ENCODE results near the gene VKORC1L1. TPM values are rescaled to one million over a fixed set of nuclear protein-coding genes. Genes with fewer than 3 reads are reported as not detected.
"Not testable (repeated sequence)": the region's sequence is repeated elsewhere in the genome, so short reads cannot be mapped to it uniquely, and the experiment has no call there.

VKORC1L1 gene
- total and polyA plus RNA-seq, 4 experiments from 2014 or later, result 2.2 to 12.6 (median 7.7) TPM

DNA sequence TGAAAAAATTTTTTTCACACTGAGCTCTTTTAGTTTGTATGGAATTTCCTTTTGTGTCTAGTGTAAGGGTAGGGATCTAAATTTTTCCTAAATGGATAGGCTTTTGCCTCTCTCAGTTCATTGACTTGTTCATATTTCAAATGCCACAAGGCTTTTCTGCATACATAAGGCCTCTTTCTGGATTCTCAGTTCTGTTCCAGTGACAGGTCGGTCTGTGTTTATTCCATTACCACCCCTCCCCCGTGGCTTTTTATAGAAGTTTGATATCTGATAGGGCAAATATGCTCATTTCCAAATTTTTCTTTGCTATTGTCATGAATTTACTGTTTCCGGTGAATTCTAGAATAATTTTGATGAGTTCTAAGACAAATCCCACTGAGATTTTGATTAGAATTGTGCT, 12.7 kb downstream of the VKORC1L1 start:
- CTCF ChIA-PET (ENCODE audit: partially characterized antibody); H3K27me3 Mint-ChIP-seq; H3K4me3 ChIP-seq (ENCODE audit: low read length in 2 of 2); intact Hi-C loops (cut with micrococcal nuclease); H3K9me3 Mint-ChIP-seq; POLR2A ChIA-PET (ENCODE audit: partially characterized antibody); H3K4me3 Mint-ChIP-seq; H3K4me1 ChIP-seq (ENCODE audit: insufficient read depth, low read length); H3K36me3 ChIP-seq (ENCODE audit: insufficient read depth, low read length); H3K27ac Mint-ChIP-seq; H3K27ac ChIP-seq (ENCODE audit: low read depth, low read length); H3K27me3 ChIP-seq (ENCODE audit: insufficient read depth, low read length); H3K9me3 ChIP-seq (ENCODE audit: control insufficient read depth in 1 of 2, low read length in 2 of 2); DNase-seq: not testable (repeated sequence)
- peaks cover 6 to 22% of the 10 kb centered on the region in 2 donors for H3K36me3 Mint-ChIP-seq
- peaks cover 8 to 20% (median 10%) of the 10 kb centered on the region in 4 donors for H3K4me1 Mint-ChIP-seq

DNA sequence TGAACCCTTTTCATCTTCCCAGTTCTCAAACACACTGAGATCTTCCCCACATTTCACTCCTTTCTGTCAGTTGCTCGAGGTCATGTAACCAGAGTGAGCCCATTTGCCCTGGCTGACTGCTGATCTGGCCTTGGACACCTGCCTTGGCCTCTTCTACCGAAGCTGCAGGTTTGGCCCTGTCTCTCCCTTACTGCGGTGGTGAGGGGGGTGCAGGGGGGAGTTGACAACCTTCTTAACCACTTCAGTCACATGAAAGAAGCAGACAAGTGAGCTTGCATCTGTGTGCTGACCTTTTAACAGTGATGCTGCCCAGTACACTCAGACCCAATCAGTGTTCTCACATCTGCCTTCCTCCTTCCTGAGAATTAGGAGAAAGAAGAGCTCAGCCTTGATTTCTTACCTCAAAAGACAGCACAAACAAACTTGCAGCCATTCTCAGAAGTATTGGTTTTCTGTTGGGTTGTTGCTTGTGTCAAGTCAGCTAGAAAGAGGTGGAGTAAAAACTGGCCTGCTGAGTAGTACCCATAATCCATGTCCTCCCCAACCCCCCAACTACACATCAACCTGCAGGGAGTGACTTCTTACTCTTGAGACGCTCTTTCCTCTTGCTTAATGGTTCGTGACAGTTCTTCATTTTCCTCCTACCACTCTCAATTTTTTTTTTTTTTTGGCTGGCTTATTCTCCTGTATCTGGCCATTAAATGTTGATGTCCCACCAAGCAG, 15.7 kb downstream of the VKORC1L1 start:
- DNase-seq; H3K4me1 ChIP-seq (ENCODE audit: insufficient read depth, low read length); POLR2A ChIA-PET (ENCODE audit: partially characterized antibody); H3K27me3 Mint-ChIP-seq; H3K4me3 Mint-ChIP-seq; CTCF ChIA-PET (ENCODE audit: partially characterized antibody); H3K4me3 ChIP-seq (ENCODE audit: low read length in 2 of 2); H3K27ac ChIP-seq (ENCODE audit: low read depth, low read length); H3K27me3 ChIP-seq (ENCODE audit: insufficient read depth, low read length); H3K36me3 ChIP-seq (ENCODE audit: insufficient read depth, low read length); H3K9me3 Mint-ChIP-seq; intact Hi-C loops (cut with micrococcal nuclease); H3K9me3 ChIP-seq (ENCODE audit: control insufficient read depth in 1 of 2, low read length in 2 of 2): not testable (repeated sequence)
- Mint-ChIP-seq H3K4me1 (peaks cover 8 to 26% (median 11%) of the 10 kb centered on the region in 4 donors), H3K27ac (peak overlapping the region in 3 of 7 donors; percentile 55 to 71 (median 70)), H3K36me3 (peaks cover 16 to 33% of the 10 kb centered on the region in 2 donors)

DNA sequence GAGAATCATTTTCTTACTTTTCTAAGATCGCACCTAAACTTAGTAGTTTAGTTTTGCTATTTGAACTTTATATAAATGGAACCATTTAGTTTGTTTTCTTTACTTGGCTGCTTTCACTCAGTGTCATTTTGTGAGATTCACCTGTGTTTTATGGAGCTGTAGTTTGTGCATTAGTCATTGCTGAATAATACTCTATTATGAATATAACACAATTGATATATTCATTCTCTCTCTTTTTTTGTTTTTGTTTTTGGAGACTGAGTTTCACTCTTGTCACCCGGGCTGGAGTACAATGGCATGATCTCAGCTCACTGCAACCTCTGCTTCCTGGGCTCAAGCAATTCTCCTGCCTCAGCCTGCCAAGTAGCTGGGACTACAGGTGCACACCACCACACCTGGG, 16.8 kb downstream of the VKORC1L1 start:
- H3K4me3 ChIP-seq (ENCODE audit: low read length in 2 of 2); H3K27ac ChIP-seq (ENCODE audit: low read depth, low read length); POLR2A ChIA-PET (ENCODE audit: partially characterized antibody); CTCF ChIA-PET (ENCODE audit: partially characterized antibody); H3K9me3 ChIP-seq (ENCODE audit: control insufficient read depth in 1 of 2, low read length in 2 of 2); H3K27me3 Mint-ChIP-seq; DNase-seq; H3K9me3 Mint-ChIP-seq; H3K4me1 ChIP-seq (ENCODE audit: insufficient read depth, low read length); H3K27me3 ChIP-seq (ENCODE audit: insufficient read depth, low read length); H3K36me3 ChIP-seq (ENCODE audit: insufficient read depth, low read length); H3K4me3 Mint-ChIP-seq; intact Hi-C loops (cut with micrococcal nuclease): not testable (repeated sequence)
- H3K27ac Mint-ChIP-seq, result peak overlapping the region in 2 of 7 donors; percentile 22
- H3K4me1 Mint-ChIP-seq, result peaks cover 8 to 30% (median 10%) of the 10 kb centered on the region in 4 donors
- H3K36me3 Mint-ChIP-seq, result peaks cover 16 to 26% of the 10 kb centered on the region in 2 donors

DNA sequence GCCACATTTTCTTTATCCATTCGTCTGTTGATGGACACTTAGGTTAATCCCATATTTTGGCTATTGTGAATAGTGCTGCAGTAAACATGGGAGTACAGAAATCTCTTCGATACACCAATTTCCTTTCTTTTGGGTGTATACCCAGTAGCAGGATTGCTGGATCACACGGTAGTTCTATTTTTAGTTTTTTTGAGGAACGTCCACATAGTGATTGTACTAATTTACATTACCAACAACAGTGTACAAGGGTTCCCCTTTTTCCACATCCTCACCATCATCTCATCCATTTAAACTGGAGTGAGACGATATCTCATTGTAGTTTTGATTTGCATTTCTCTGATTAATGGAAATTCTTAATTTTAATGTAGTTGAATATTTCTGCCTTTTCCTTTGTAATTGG, 19.3 kb downstream of the VKORC1L1 start:
- Mint-ChIP-seq H3K27me3 (no peaks in the 10 kb centered on the region), H3K4me1 (peaks cover 3 to 21% (median 5%) of the 10 kb centered on the region in 4 donors), H3K36me3 (peaks cover 11 to 17% of the 10 kb centered on the region in 2 donors), H3K27ac (no peak overlapping the region), H3K9me3 (no peaks in the 10 kb centered on the region), H3K4me3 (no peak overlapping the region)
- Histone ChIP-seq H3K36me3 (ENCODE audit: insufficient read depth, low read length) (no peaks in the 10 kb centered on the region), H3K27me3 (ENCODE audit: insufficient read depth, low read length) (no peaks in the 10 kb centered on the region), H3K9me3 (ENCODE audit: control insufficient read depth in 1 of 2, low read length in 2 of 2) (no peaks in the 10 kb centered on the region), H3K4me3 (ENCODE audit: low read length in 2 of 2) (no peak overlapping the region), H3K4me1 (ENCODE audit: insufficient read depth, low read length) (no peaks in the 10 kb centered on the region), H3K27ac (ENCODE audit: low read depth, low read length) (no peak overlapping the region)
- CTCF ChIA-PET (ENCODE audit: partially characterized antibody), result no interaction called here
- no peak for DNase-seq
- intact Hi-C loops (cut with micrococcal nuclease), result no loop called here
- POLR2A ChIA-PET (ENCODE audit: partially characterized antibody), result no interaction called here

DNA sequence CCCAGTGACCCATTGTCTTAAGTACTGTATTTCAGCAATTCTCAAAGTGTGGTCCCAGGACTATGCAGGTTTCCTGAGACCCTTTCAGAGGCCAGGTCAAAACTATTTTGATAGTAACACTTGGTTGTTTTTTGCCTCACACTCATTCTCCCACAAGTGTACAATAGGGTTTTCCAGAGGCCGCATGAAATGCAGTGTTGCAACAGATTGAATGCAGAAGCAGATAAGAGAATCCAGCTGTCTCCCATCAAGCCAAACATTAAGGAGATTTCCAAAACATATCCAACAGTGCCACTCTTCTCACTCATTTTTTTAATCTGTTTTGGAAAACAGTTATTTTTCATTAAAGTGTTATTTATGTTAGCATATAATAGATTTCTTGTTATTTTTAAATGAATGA, 20.0 kb downstream of the VKORC1L1 start:
- Mint-ChIP-seq H3K9me3 (no peaks in the 10 kb centered on the region), H3K4me3 (no peak overlapping the region), H3K36me3 (peaks cover 11 to 17% of the 10 kb centered on the region in 2 donors), H3K4me1 (peaks cover 3 to 21% (median 7%) of the 10 kb centered on the region in 4 donors), H3K27ac (no peak overlapping the region), H3K27me3 (no peaks in the 10 kb centered on the region)
- Histone ChIP-seq H3K36me3 (ENCODE audit: insufficient read depth, low read length) (no peaks in the 10 kb centered on the region), H3K27me3 (ENCODE audit: insufficient read depth, low read length) (no peaks in the 10 kb centered on the region), H3K4me1 (ENCODE audit: insufficient read depth, low read length) (no peaks in the 10 kb centered on the region), H3K9me3 (ENCODE audit: control insufficient read depth in 1 of 2, low read length in 2 of 2) (no peaks in the 10 kb centered on the region), H3K27ac (ENCODE audit: low read depth, low read length) (no peak overlapping the region), H3K4me3 (ENCODE audit: low read length in 2 of 2) (no peak overlapping the region)
- DNase-seq, result no peak
- ChIA-PET POLR2A (ENCODE audit: partially characterized antibody) (no interaction called here), CTCF (ENCODE audit: partially characterized antibody) (no interaction called here)
- intact Hi-C loops (cut with micrococcal nuclease), result no loop called here

DNA sequence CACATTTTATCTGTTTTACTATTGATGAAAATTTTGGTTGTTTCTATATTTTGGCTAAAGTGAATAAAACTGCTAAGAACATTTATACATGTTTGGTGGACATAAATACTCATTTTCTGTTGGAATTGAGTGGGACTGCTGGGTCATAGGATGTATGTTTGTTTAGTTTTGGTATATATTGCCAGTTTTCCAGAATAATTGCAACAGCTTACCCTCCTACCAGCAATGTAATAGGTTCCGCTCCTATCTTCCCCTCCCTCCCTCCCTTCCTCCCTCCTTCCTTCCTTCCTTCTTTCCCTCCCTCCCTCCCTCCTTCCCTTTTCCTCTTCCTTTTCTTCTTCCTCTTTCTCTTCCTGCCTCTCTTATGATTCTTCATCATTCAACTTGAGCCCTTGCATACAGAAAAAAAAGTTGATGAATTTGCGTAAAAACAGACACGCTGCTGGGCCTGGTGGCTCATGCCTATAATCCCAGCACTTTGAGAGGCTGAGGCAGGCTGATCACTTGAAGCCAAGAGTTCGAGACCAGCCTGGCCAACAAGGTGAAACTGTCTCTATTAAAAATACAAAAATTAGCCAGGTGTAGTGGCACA, 23.5 kb downstream of the VKORC1L1 start:
- no peaks in the 10 kb centered on the region for H3K27me3 ChIP-seq (ENCODE audit: insufficient read depth, low read length)
- Mint-ChIP-seq H3K27ac (no peak overlapping the region), H3K9me3 (peaks cover 0 to 10% (median 2%) of the 10 kb centered on the region in 8 donors), H3K27me3 (no peaks in the 10 kb centered on the region), H3K36me3 (peaks cover 17 to 25% of the 10 kb centered on the region in 2 donors), H3K4me1 (peaks cover 2 to 10% (median 4%) of the 10 kb centered on the region in 4 donors), H3K4me3 (no peak overlapping the region)
- H3K4me1 ChIP-seq (ENCODE audit: insufficient read depth, low read length), result no peaks in the 10 kb centered on the region
- CTCF ChIA-PET (ENCODE audit: partially characterized antibody), result no interaction called here
- no peak overlapping the region for H3K27ac ChIP-seq (ENCODE audit: low read depth, low read length)
- no peak overlapping the region for H3K4me3 ChIP-seq (ENCODE audit: low read length in 2 of 2)
- H3K36me3 ChIP-seq (ENCODE audit: insufficient read depth, low read length), result no peaks in the 10 kb centered on the region
- intact Hi-C loops (cut with micrococcal nuclease), result no loop called here
- no peaks in the 10 kb centered on the region for H3K9me3 ChIP-seq (ENCODE audit: control insufficient read depth in 1 of 2, low read length in 2 of 2)
- POLR2A ChIA-PET (ENCODE audit: partially characterized antibody), result no interaction called here
- DNase-seq, result no peak

DNA sequence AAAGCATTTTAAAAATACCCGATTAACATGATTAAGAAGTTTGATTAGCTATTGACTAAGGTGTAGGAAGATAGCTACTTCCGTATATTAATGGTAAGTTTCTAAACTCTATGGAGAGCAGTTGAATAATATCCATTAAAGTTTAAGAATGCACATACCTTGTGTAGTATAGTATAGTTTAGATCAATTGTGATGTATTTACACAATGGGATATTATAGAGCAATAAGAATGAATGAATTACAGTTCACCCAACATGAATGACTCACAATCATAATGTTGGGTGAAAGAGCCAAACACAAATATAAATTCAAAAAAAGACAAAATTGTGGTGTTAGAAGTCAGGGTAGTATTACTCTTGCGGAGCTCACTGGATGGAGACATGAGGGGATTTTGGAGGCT, 24.4 kb downstream of the VKORC1L1 start:
- H3K4me3 Mint-ChIP-seq; H3K27me3 Mint-ChIP-seq; H3K27ac ChIP-seq (ENCODE audit: low read depth, low read length); H3K36me3 ChIP-seq (ENCODE audit: insufficient read depth, low read length); intact Hi-C loops (cut with micrococcal nuclease); H3K4me3 ChIP-seq (ENCODE audit: low read length in 2 of 2); H3K27me3 ChIP-seq (ENCODE audit: insufficient read depth, low read length); H3K27ac Mint-ChIP-seq; POLR2A ChIA-PET (ENCODE audit: partially characterized antibody); H3K4me1 ChIP-seq (ENCODE audit: insufficient read depth, low read length); H3K9me3 ChIP-seq (ENCODE audit: control insufficient read depth in 1 of 2, low read length in 2 of 2); DNase-seq: not testable (repeated sequence)
- Mint-ChIP-seq H3K36me3 (peaks cover 20 to 30% of the 10 kb centered on the region in 2 donors), H3K4me1 (peaks cover 2 to 10% (median 4%) of the 10 kb centered on the region in 4 donors), H3K9me3 (peaks cover 0 to 18% (median 8%) of the 10 kb centered on the region in 8 donors)
- CTCF ChIA-PET (ENCODE audit: partially characterized antibody), result interaction anchor here (0.6 to 1.1 kb wide), 2 partner anchors 15 to 20 kb away, joined by 3 to 4 read pairs; no protein-coding TSS in a partner anchor

Data from CD4-positive, alpha-beta memory T cell (primary cell).